ENCODE data around the gene HP1BP3.

The HP1BP3 gene

DNA sequence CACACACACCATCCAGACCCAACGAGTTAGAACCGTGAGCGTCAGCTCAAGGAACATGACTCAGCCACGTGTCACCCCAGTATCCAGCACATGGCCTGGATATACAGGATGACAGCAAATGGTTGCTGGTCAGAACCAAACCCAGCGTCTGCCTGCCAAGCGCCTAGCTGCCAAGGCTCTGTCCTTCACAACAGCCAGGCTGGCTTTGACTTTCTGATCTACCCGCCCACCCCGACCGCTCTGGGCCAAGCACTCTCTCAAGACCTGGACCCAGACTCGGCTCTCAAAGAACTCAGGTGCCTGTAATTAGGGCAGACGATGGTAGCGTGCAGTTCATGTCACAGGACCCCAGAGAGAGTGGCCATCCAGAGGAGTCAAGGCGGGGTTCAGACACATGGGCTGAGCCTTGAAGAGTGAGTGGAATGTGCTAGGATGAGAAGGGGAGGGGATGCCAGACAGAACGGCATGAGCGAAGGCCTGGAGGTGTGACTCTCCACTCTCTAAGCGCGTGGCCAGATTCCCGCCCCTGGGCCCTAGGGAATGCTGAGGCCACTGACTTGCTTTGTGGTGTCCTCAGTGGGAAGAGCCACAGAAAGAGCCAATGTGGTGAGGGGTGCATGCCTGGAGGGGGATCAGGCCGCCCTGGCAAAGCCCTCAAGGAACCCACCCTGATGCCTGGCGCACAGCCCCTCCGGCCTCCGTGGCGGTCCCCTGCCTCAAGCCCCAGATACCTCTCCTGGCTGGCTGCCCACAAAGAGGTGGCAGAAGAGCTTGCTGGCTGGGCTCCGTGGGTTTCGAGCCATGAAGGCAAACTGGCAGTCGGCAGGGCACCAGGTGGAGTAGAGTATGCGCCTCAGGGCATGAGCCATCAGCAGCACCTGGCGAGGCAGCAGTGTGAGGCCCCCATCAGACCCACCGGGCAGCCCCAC, 61.7 kb downstream of the HP1BP3 start:
- peak; percentile 89 for DNase-seq (ENCODE audit: low read depth)
- TF ChIP-seq, protein P1, sequence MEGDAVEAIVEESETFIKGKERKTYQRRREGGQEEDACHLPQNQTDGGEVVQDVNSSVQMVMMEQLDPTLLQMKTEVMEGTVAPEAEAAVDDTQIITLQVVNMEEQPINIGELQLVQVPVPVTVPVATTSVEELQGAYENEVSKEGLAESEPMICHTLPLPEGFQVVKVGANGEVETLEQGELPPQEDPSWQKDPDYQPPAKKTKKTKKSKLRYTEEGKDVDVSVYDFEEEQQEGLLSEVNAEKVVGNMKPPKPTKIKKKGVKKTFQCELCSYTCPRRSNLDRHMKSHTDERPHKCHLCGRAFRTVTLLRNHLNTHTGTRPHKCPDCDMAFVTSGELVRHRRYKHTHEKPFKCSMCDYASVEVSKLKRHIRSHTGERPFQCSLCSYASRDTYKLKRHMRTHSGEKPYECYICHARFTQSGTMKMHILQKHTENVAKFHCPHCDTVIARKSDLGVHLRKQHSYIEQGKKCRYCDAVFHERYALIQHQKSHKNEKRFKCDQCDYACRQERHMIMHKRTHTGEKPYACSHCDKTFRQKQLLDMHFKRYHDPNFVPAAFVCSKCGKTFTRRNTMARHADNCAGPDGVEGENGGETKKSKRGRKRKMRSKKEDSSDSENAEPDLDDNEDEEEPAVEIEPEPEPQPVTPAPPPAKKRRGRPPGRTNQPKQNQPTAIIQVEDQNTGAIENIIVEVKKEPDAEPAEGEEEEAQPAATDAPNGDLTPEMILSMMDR (conservative IDR thresholded peaks at IDR 0.05; ENCODE audit: control insufficient read depth, insufficient read depth, low read depth, low read length) = no peak
- no peak overlapping the region for H3K4me3 ChIP-seq (ENCODE audit: control insufficient read depth, low read depth, low read length)

DNA sequence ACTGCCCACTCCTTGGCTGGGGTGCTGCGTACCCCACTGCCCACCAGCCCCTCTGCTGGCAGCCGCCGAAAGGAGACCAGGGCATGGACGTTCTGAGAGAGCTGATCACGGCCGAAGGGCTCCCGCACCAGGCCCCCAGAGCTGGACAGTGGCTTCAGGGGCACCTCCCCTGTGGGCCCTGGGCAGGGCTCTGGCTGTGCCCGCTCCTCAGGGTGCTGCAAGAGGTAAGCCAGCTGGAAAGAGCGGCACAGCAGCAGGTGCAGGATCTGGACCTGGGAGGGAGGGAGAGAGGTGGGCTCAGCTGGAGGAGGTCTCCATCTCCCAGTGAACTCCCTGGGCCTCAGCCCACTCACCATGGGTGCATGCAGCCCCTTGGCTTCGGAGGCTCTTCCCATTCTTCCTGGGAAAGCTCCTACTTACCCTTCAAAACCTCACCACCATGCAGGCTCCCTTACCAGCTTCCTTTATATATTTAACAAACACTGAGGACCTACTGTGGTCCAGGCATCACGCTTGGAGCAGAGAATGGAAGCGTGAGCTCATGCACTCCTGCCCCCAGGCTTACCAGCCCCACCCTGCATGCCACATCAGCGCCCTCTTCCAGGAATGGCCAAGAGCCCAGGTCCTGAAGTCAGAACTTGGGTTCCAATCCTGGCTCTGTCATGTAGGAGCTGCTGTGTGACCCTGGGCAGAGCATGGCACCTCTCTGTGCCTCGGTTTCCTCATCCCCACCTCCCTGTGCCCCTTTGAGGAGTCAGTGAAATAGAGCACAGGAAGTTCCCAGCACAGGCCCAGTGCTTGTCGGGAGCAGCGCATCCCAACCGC, 62.5 kb downstream of the HP1BP3 start:
- TF ChIP-seq, protein P1 (conservative IDR thresholded peaks at IDR 0.05; ENCODE audit: control insufficient read depth, insufficient read depth, low read depth, low read length) = no peak
- DNase-seq (ENCODE audit: low read depth) = no peak
- no peak overlapping the region for H3K4me3 ChIP-seq (ENCODE audit: control insufficient read depth, low read depth, low read length)

DNA sequence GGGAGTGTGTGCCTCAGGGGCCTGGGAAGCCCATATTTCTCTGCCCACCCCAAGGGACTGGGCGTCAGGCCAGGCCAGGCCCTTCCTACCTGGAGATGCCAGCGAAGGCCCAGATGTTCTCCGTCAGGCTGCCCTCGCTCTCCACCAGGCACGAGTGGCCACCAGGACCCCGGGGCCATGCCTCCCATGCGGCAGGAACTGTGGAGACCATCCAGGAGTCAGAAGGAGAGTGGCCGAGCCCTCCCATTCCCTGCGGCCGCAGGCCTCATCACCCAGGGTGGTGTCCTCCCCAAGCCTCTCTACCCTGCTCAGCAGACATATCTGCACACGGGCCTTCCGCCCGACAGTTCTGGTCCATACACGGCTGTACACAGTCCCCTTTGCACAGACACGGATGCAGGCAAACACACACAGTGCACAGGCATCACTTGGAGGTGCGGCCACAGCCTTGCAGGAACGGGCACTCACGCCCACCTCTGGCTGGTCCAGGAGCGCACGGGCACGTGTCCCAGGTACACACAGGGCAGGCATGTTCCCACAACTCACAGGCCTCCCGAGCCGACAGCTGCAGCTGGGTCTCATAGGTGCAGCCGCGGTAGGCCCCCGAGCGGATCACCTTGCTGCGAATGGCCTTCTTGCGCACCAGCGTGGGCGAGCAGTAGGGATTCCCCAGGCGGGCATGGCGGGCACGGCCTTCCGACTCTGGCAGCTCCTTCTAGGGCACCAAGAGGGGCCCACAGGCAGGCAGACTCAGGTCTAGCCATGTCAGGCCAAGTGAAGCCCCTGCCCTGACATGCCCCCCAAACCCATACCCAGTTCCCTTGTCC, 63.4 kb downstream of the HP1BP3 start:
- no peak for DNase-seq (ENCODE audit: low read depth)
- TF ChIP-seq, protein P1 (conservative IDR thresholded peaks at IDR 0.05; ENCODE audit: control insufficient read depth, insufficient read depth, low read depth, low read length) = no peak
- no peak overlapping the region for H3K4me3 ChIP-seq (ENCODE audit: control insufficient read depth, low read depth, low read length)

DNA sequence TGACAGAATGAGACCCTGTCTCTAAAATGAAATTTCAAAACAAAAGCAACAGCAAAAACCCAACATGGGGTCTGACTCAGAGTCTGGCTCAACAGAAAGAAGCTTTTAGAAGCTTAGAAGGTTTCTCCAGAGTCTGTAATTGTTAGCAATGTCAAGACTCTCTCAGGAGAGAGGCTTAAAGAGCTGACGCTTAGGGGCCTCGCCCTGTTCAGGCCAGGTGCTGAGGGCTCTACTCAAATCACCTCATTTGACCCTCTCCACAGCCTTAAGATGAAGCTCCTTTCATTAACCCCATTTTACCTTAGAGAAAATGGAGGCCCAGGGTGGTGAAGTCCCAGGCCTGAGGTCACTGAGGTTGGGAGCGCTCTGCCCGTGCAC, 64.0 kb downstream of the HP1BP3 start:
- TF ChIP-seq, protein P1 (conservative IDR thresholded peaks at IDR 0.05; ENCODE audit: control insufficient read depth, insufficient read depth, low read depth, low read length) = no peak
- no peak for DNase-seq (ENCODE audit: low read depth)
- H3K4me3 ChIP-seq (ENCODE audit: control insufficient read depth, low read depth, low read length) = no peak overlapping the region

DNA sequence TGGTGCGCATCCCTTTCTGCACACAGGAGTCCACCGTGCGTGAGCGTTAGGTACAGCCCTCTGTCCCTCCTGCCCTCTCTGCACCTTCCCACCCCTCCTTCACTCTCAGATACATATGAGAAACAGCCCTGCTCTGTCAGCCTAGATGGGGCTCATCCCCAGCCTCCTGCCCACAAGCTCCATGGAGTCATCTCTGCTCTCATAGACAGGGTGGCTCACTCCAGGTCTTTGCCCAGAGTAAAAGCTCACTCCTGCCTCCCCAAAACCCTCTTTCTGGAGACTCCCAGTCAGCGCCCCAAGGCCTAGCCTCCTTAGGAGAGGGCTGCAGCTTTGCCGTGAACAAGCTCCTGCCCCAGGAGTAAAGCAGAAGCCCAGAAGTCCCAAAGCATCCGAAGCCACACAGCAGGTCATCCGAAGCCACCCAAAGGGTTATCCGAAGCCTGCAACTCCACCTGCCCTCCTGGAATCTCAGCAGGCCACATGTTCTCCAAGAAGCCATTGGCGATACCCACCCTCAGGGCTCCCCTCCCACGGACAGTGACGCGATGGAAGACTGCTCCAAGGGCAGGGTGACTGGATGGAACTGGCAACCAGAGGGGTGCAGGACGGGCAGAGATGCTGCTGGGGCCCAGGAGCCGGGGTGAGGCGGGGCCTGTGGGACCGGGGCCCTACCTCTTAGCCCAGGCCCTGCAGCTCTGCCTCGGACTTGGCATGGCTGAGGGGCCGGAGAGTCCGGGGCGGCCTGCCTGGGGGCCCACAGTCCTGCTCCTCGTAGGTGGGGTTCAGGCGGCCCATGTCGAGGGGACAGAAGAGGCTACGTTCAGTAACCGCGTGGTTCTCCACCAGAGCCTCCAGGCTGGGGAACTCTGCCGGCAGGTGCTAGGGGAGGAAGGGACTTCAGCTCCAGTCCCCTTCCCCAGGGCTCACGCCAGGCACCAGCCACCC, 65.7 kb downstream of the HP1BP3 start:
- DNase-seq (ENCODE audit: low read depth) = no peak
- no peak overlapping the region for H3K4me3 ChIP-seq (ENCODE audit: control insufficient read depth, low read depth, low read length)
- TF ChIP-seq, protein P1 (conservative IDR thresholded peaks at IDR 0.05; ENCODE audit: control insufficient read depth, insufficient read depth, low read depth, low read length) = no peak

Data from fibroblast of mammary gland (primary cell).